ENCODE measurements around the gene ATF6B.
A peak's percentile ranks its signal among the peaks of the same experiment; 100 is the strongest.

ATF6B gene

GRCh38 chr6:32127717-32128592 lies at the start of gene ATF6B:
ATF6B (minus strand) TSS chr6:32128246; CDS start chr6:32128207, 39 bp downstream.
- peak; percentile 98 for DNase-seq

- DNase-seq, result peak; percentile 56
Measured at GRCh38 chr6:32177183-32177787, 49.2 kb upstream of the ATF6B start.

- no peak for DNase-seq
Measured at GRCh38 chr6:32176476-32177182, 48.6 kb upstream of the ATF6B start.

GRCh38 chr6:32175711-32176475 lies 47.8 kb upstream of the ATF6B start, which contains the start of gene AGPAT1:
AGPAT1 (minus strand) TSS chr6:32176084; CDS start chr6:32171496, 4,588 bp downstream.
- peak; percentile 96 for DNase-seq

- DNase-seq, result no peak
Measured at GRCh38 chr6:32175322-32175710, 47.3 kb upstream of the ATF6B start.

GRCh38 chr6:32174416-32174815 lies 46.4 kb upstream of the ATF6B start:
- no peak for DNase-seq

- DNase-seq, result no peak
Measured at GRCh38 chr6:32173051-32173727, 45.1 kb upstream of the ATF6B start.

GRCh38 chr6:32171234-32171633 lies 43.2 kb upstream of the ATF6B start:
- no peak for DNase-seq

GRCh38 chr6:32170294-32170693 lies 42.2 kb upstream of the ATF6B start:
- no peak for DNase-seq

- no peak for DNase-seq
Measured at GRCh38 chr6:32168807-32169591, 41.0 kb upstream of the ATF6B start.

- DNase-seq, result no peak
Measured at GRCh38 chr6:32168350-32168749, 40.3 kb upstream of the ATF6B start.

GRCh38 chr6:32167761-32168262 lies 39.8 kb upstream of the ATF6B start:
- DNase-seq, result no peak

GRCh38 chr6:32167154-32167760 lies 39.2 kb upstream of the ATF6B start:
- no peak for DNase-seq

GRCh38 chr6:32166411-32167061 lies 38.5 kb upstream of the ATF6B start:
- no peak for DNase-seq

- DNase-seq, result no peak
Measured at GRCh38 chr6:32164295-32164694, 36.2 kb upstream of the ATF6B start, which contains the start of gene EGFL8. EGFL8 (plus strand) TSS chr6:32164595; CDS start chr6:32166166, 1,571 bp downstream.

- DNase-seq, result no peak
Measured at GRCh38 chr6:32163559-32164258, 35.7 kb upstream of the ATF6B start.

GRCh38 chr6:32158052-32158451 lies 30.0 kb upstream of the ATF6B start:
- DNase-seq, result no peak

- DNase-seq, result no peak
Measured at GRCh38 chr6:32156891-32157290, 28.8 kb upstream of the ATF6B start.

- DNase-seq, result peak; percentile 75
Measured at GRCh38 chr6:32154514-32155161, 26.6 kb upstream of the ATF6B start.

All from CD4-positive, alpha-beta T cell treated with Interleukin-6 for 4 hours (primary cell).